ENCODE measurements around the gene NCMAP.

The NCMAP gene

GRCh38 chr1:24575905-24576587, 20.2 kb downstream of the NCMAP start:
- DNase-seq = peak; percentile 33

- no peak for DNase-seq
These were observed 23.0 kb downstream of the NCMAP start for GRCh38 chr1:24578846-24579245.

GRCh38 chr1:24580756-24581155, 24.9 kb downstream of the NCMAP start:
- DNase-seq = no peak

GRCh38 chr1:24584171-24584647, 28.3 kb downstream of the NCMAP start:
- no peak for DNase-seq

- no peak for DNase-seq
These were observed 30.2 kb downstream of the NCMAP start for GRCh38 chr1:24586119-24586518.

- peak; percentile 71 for DNase-seq
These were observed 31.3 kb downstream of the NCMAP start for GRCh38 chr1:24586970-24587820.

GRCh38 chr1:24588573-24588972, 32.7 kb downstream of the NCMAP start:
- DNase-seq = no peak

GRCh38 chr1:24589200-24589599, 33.3 kb downstream of the NCMAP start:
- no peak for DNase-seq

GRCh38 chr1:24591781-24592180, 35.9 kb downstream of the NCMAP start:
- DNase-seq = no peak

- DNase-seq = peak; percentile 3
These were observed 38.4 kb downstream of the NCMAP start for GRCh38 chr1:24594328-24594598.

- DNase-seq = no peak
These were observed 40.6 kb downstream of the NCMAP start for GRCh38 chr1:24596401-24596880.

GRCh38 chr1:24599265-24599664, 43.4 kb downstream of the NCMAP start:
- no peak for DNase-seq

- DNase-seq = no peak
These were observed 44.7 kb downstream of the NCMAP start for GRCh38 chr1:24600551-24600950.

GRCh38 chr1:24605534-24606295, 49.8 kb downstream of the NCMAP start:
- DNase-seq = no peak

GRCh38 chr1:24606296-24606605, 50.4 kb downstream of the NCMAP start:
- no peak for DNase-seq

GRCh38 chr1:24606621-24607020, 50.7 kb downstream of the NCMAP start:
- DNase-seq = no peak

GRCh38 chr1:24609949-24610517, 54.1 kb downstream of the NCMAP start:
- no peak for DNase-seq

- no peak for DNase-seq
These were observed 63.5 kb downstream of the NCMAP start for GRCh38 chr1:24619376-24619775.

GRCh38 chr1:24620678-24621077, 64.8 kb downstream of the NCMAP start:
- DNase-seq = no peak

- no peak for DNase-seq
These were observed 65.2 kb downstream of the NCMAP start for GRCh38 chr1:24621121-24621520.

GRCh38 chr1:24622218-24622617, 66.3 kb downstream of the NCMAP start:
- DNase-seq = no peak

- DNase-seq = no peak
These were observed 76.9 kb downstream of the NCMAP start for GRCh38 chr1:24632832-24633175.

- DNase-seq = peak; percentile 81
These were observed 79.4 kb downstream of the NCMAP start for GRCh38 chr1:24635195-24635843.

Measured in eye (tissue), 1 donor.